Upper lobe of left lung (tissue), 6 donors: ENCODE measurements around the gene GALM. TPM values are rescaled to one million over a fixed set of nuclear protein-coding genes. Genes with fewer than 3 reads are reported as not detected.

Experiments
- ATAC-seq, 2 donors: fragments of 200-7000 bp; cut with Tn5 transposase; one replicate each; pipeline ENCODE4 v1.9.1; 2022; ENCODE audit warnings: mild to moderate bottlenecking in 2 of 2, moderate library complexity in 2 of 2; ENCODE audit not compliant: low FRiP score in 2 of 2
- DNase-seq, 2 donors: peaks; one replicate each; pipeline ENCODE4 v3.0.0-alpha.2; 2019 to 2020
- H3K27ac ChIP-seq, 4 donors: fragments of 200-600 bp; sonication (generic); one replicate each; pipeline ENCODE4 v1.5.1; 2016 to 2019
- H3K27me3 ChIP-seq, 4 donors: fragments of 200-600 bp; sonication (generic); one replicate each; pipeline ENCODE4 v1.5.1; 2017 to 2019
- H3K36me3 ChIP-seq, 4 donors: fragments of 200-600 bp; sonication (generic); one replicate each; pipeline ENCODE4 v1.5.1; 2016 to 2019
- H3K4me1 ChIP-seq, 4 donors: fragments of 200-600 bp; sonication (generic); one replicate each; pipeline ENCODE4 v1.5.1; 2018 to 2019
- H3K4me3 ChIP-seq, 4 donors: fragments of 200-600 bp; sonication (generic); one replicate each; pipeline ENCODE4 v1.5.1; 2017 to 2019; ENCODE audit warnings: mild to moderate bottlenecking in 2 of 4, moderate library complexity in 1 of 4
- H3K9me3 ChIP-seq, 4 donors: fragments of 200-600 bp; sonication (generic); one replicate each; pipeline ENCODE4 v1.5.1; 2018 to 2019
- CTCF ChIP-seq, 6 experiments: fragments of 450-650 bp in 4 of 6; fragments of 200-600 bp in 2 of 6; sonication (generic) in 2 of 6; IDR thresholded peaks; one replicate each; pipeline ENCODE4 v1.5.1; 2016 to 2019; ENCODE audit warnings: antibody characterized with exemption in 6 of 6
- EP300 ChIP-seq, 4 donors: sonication (generic); formaldehyde crosslinking; IDR thresholded peaks; one replicate each; pipeline ENCODE4 v1.5.1; 2017; ENCODE audit warnings: antibody characterized with exemption in 4 of 4, control low read depth in 2 of 4
- POLR2A ChIP-seq, 4 donors: fragments of 450-650 bp; IDR thresholded peaks; one replicate each; pipeline ENCODE4 v1.5.1; 2016 to 2017; ENCODE audit warnings: antibody characterized with exemption in 4 of 4, mild to moderate bottlenecking in 2 of 4
- POLR2AphosphoS5 ChIP-seq, 2 donors: sonication (generic); formaldehyde crosslinking; IDR thresholded peaks; one replicate each; pipeline ENCODE4 v1.5.1; 2017; ENCODE audit warnings: antibody characterized with exemption in 2 of 2
- WGBS, 2 donors: methylation state at CpG; one replicate each; pipeline ENCODE4 v1.1.5; 2017 to 2018; 5-methylcytosine and 5-hydroxymethylcytosine counted together
- total RNA-seq, 6 donors: library from RNA; depleted of rRNA in 4 of 6; stranded (reverse); fragments of >200 nt in 4 of 6; gene quantifications; one replicate each; pipeline versions ENCODE4 v1.1.0 to v1.2.1, GENCODE V29; 2016 to 2021
- donor health status: DM: no; HTN: no; CAD: no; lungs with moderate emphysema.
- donor health status: DM: no; HTN: yes; CAD: no; lungs with severe emphysema.

Gene GALM
- total RNA-seq, 6 donors from 2014 or later, result 13.4 to 33.1 (median 26.3) TPM

GRCh38 chr2:38775921-38776225 lies 110.0 kb downstream of the GALM start:
- no peak overlapping the region for H3K4me3 ChIP-seq
- H3K27ac ChIP-seq, result no peak overlapping the region
- peaks cover 0 to 13% (median 7%) of the 10 kb centered on the region in 4 donors for H3K4me1 ChIP-seq
- DNase-seq (no peak), ATAC-seq (no peak)
- 67 to 76% methylated on average over 7 of the region's 7 CpGs for WGBS, 2 donors
- TF ChIP-seq POLR2A (IDR thresholded peaks at IDR 0.05) (no peak), EP300 (IDR thresholded peaks at IDR 0.05) (no peak), POLR2AphosphoS5 (IDR thresholded peaks at IDR 0.05) (no peak), CTCF (IDR thresholded peaks at IDR 0.05) (no peak)
- no peaks in the 10 kb centered on the region for H3K9me3 ChIP-seq
- peaks cover 0 to 6% (median 1%) of the 10 kb centered on the region in 4 donors for H3K36me3 ChIP-seq
- no peaks in the 10 kb centered on the region for H3K27me3 ChIP-seq

GRCh38 chr2:38776531-38776930 lies 110.6 kb downstream of the GALM start:
- TF ChIP-seq POLR2A (IDR thresholded peaks at IDR 0.05), result no peak
- TF ChIP-seq EP300 (IDR thresholded peaks at IDR 0.05), result no peak
- TF ChIP-seq CTCF (IDR thresholded peaks at IDR 0.05), result no peak
- TF ChIP-seq POLR2AphosphoS5 (IDR thresholded peaks at IDR 0.05), result no peak
- peaks cover 0 to 13% (median 7%) of the 10 kb centered on the region in 4 donors for H3K4me1 ChIP-seq
- no peaks in the 10 kb centered on the region for H3K27me3 ChIP-seq
- no peak overlapping the region for H3K27ac ChIP-seq
- WGBS, 2 donors, result 83 to 88% methylated on average over 13 of the region's 13 CpGs
- H3K9me3 ChIP-seq, result no peaks in the 10 kb centered on the region
- ATAC-seq (no peak), DNase-seq (no peak)
- peaks cover 0 to 12% (median 3%) of the 10 kb centered on the region in 4 donors for H3K36me3 ChIP-seq
- H3K4me3 ChIP-seq, result no peak overlapping the region

GRCh38 chr2:38778687-38779082 lies 112.8 kb downstream of the GALM start:
- Histone ChIP-seq H3K4me1 (peaks cover 0 to 13% (median 7%) of the 10 kb centered on the region in 4 donors), H3K36me3 (peaks cover 0 to 21% (median 4%) of the 10 kb centered on the region in 4 donors), H3K27ac (peak overlapping the region in 3 of 4 donors; percentile 54 to 71 (median 55)), H3K9me3 (no peaks in the 10 kb centered on the region), H3K4me3 (peak overlapping the region; percentile 16 to 77 (median 62)), H3K27me3 (no peaks in the 10 kb centered on the region)
- ATAC-seq, result no peak
- TF ChIP-seq CTCF (IDR thresholded peaks at IDR 0.05), result no peak
- no peak for TF ChIP-seq POLR2AphosphoS5 (IDR thresholded peaks at IDR 0.05)
- no peak for TF ChIP-seq POLR2A (IDR thresholded peaks at IDR 0.05)
- 13 to 14% methylated on average over 8 of the region's 8 CpGs for WGBS, 2 donors
- DNase-seq, result no peak

- ATAC-seq (no peak), DNase-seq (no peak)
- H3K27me3 ChIP-seq, result no peaks in the 10 kb centered on the region
- H3K9me3 ChIP-seq, result no peaks in the 10 kb centered on the region
- no peak overlapping the region for H3K4me3 ChIP-seq
- TF ChIP-seq POLR2AphosphoS5 (IDR thresholded peaks at IDR 0.05), result no peak
- no peak for TF ChIP-seq POLR2A (IDR thresholded peaks at IDR 0.05)
- TF ChIP-seq EP300 (IDR thresholded peaks at IDR 0.05), result no peak
- H3K27ac ChIP-seq, result no peak overlapping the region
- H3K36me3 ChIP-seq, result peaks cover 0 to 21% (median 4%) of the 10 kb centered on the region in 4 donors
- H3K4me1 ChIP-seq, result peaks cover 0 to 9% (median 6%) of the 10 kb centered on the region in 4 donors
Measured at GRCh38 chr2:38783586-38783985, 117.7 kb downstream of the GALM start.

Other genes with a start within 250 kb of the GALM start
- gene HNRNPLL, start 63.2 kb upstream of the GALM start, total RNA-seq, result 10 to 100 TPM; 41.0 to 71.3 (median 46.2) TPM
- 100 to 1,000 TPM in 4 of 6 donors, 10 to 100 TPM in 2; 44.2 to 260 (median 121) TPM for gene SRSF7, start 85.2 kb downstream of the GALM start, total RNA-seq
- gene GEMIN6, start 112.1 kb downstream of the GALM start, total RNA-seq, result 10 to 100 TPM in 1 of 6 donors, 1 to 10 TPM in 5; 3.1 to 10.3 (median 8.1) TPM
- gene DHX57, start 209.8 kb downstream of the GALM start, total RNA-seq, result 10 to 100 TPM in 5 of 6 donors, 1 to 10 TPM in 1; 8.0 to 45.1 (median 15.3) TPM
- 10 to 100 TPM in 4 of 6 donors, 1 to 10 TPM in 2; 6.3 to 36.0 (median 12.1) TPM for gene MORN2, start 209.9 kb downstream of the GALM start, total RNA-seq
- 1 to 10 TPM in 3 of 6 donors, under 1 TPM in 3; 0.34 to 3.1 (median 1.0) TPM for gene ARHGEF33, start 223.8 kb downstream of the GALM start, total RNA-seq